Left ventricle myocardium superior (tissue), 1 donor: ENCODE data around the gene CCDC57. TPM values are rescaled to one million over a fixed set of nuclear protein-coding genes. Genes with fewer than 3 reads are reported as not detected.
"Not testable (repeated sequence)": the region's sequence is repeated elsewhere in the genome, so short reads cannot be mapped to it uniquely, and the experiment has no call there.

Experiments used
- ATAC-seq: fragments of 200-7000 bp; cut with Tn5 transposase; one replicate; pipeline ENCODE4 v1.9.1; 2020; ENCODE audit warnings: mild to moderate bottlenecking, moderate library complexity
- DNase-seq: peaks from one replicate; pipeline ENCODE4 v3.0.0-alpha.2; 2020
- intact Hi-C: fragments of 100-400 bp; cut with micrococcal nuclease; formaldehyde crosslinking; loops from one replicate; pipeline ENCODE4 v1.11.0; 2022
- total RNA-seq: library from RNA; stranded (reverse); fragmentation: NEBNext Ultra II Directional; extraction: Animal tissue kit (Norgen Biotek cat#: 25700); gene quantifications from one replicate; pipeline ENCODE4 v1.2.1, GENCODE V29; 2021
- donor health status: DM: no; HTN: yes; CAD: no; lungs with severe emphysema.

CCDC57 gene
- total RNA-seq, 1 donor from 2014 or later = 8.1 TPM

DNA sequence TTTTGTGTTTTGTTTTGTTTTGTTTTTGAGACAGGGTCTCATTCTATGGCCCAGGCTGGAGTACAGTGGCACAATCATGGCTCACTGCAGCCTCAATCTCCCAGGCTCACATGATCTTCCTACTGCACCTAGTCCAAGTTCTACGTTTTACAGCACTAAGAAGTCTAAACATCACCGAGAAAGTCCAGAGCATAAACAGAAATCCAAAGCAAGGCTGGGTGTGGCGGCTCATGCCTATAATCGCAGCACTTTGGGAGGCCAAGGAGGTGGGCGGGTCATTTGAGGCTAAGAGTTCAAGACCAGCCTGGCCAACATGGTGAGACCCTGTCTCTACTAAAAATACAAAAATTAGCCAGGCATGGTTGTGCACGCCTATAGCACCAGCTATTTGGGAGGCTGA lies 19.6 kb downstream of the CCDC57 start:
- ATAC-seq, intact Hi-C loops, DNase-seq: not testable (repeated sequence)

- no peak for DNase-seq
- ATAC-seq = no peak
- intact Hi-C loops = no loop called here
Observed at GRCh38 chr17:82188001-82188961, 24.4 kb downstream of the CCDC57 start.

DNA sequence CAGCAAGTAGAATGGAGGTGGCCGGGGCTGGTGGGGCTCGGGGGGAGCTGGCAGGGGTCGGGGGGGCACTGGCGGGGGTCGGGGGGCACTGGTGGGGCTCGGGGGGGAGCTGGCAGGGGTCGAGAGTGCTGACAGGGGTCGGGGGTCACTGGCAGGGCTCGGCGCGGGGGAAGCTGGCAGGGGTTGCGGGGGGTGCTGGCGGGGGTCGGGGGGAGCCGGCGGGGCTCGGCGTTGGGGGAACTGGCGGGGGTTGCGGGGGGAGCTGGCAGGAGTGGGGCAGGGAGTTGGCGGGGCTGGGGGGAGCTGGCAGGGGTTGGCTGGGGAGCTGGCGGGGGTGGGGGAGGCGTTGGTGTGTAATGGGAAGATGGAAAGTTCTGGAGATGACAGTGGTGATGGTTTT lies 25.1 kb downstream of the CCDC57 start:
- DNase-seq (no peak), ATAC-seq (no peak)
- intact Hi-C loops = no loop called here

DNA sequence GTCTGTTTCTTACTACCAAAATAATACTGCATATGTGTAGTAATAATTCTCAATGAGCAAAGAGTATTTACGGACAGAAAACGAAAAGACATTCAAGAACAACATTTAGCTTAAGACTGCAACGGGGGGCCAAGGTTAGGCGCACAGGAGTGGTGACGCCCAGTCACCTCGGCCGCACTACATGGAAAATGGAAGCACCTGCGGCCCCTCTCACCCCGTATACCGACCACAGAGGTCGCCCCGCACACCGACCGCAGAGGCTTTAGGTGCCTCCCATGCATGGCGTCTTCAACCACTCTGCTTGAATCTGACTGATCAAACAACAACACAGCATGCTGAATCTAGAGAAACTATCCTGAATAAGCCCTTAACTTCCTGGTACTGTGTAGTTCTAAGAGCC lies 26.4 kb downstream of the CCDC57 start:
- ATAC-seq = no peak
- no peak for DNase-seq
- intact Hi-C loops = no loop called here

DNA sequence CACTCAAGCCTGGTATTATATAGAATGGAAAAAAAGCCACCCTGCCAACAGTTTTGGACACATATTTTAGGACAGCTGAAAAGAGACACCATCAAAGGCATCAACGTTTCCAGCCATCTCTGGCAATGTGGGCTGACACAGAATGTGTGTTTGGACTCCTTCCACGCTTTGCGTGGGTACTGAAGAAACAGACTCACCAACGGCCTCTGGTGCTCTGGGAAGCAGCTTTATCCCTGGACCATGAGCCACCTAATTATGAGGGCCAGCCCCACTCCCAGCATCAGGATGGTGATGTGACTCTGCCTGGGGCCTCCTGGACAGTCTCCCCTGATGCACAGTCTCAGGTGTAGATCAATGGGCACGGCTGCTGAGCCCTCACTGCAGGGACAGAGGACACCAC lies 27.9 kb downstream of the CCDC57 start:
- DNase-seq = no peak
- intact Hi-C loops = no loop called here
- no peak for ATAC-seq

DNA sequence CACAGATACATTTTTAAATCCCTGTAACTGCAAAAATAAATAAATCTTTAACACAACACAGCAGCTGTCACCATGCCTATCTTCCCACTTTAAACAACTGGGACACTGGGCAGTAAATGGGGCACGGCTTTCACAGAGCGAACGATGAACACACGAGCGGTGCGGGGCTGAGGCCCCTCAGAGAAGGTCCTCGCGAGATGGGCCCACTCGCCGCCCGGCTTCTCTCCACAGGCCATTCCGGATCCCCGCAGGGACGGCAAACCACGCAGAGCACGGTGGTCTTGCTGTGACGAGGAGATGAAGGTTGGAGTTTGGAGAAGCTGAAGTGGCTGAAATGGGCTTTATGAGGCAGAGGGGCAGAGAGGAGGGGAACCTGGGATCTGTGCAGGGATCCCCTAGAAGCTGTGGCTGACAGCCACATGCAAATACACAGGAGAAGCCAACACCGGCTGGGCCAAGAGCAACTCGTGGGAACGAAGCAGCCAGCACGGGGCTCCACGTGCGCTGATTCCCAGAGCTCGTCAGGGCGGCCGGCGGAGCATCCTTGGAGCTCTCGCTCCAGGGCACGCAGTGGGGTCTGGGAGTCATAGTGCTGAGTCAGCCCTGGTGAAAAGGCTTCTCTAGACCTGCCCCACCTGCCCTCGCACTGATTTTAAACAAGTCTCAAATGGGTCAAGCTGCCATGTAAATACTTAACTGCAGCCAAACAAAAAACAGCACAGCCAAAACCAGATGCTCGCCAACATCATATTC lies 31.7 kb downstream of the CCDC57 start:
- intact Hi-C loops = no loop called here
- ATAC-seq = no peak
- DNase-seq = no peak

DNA sequence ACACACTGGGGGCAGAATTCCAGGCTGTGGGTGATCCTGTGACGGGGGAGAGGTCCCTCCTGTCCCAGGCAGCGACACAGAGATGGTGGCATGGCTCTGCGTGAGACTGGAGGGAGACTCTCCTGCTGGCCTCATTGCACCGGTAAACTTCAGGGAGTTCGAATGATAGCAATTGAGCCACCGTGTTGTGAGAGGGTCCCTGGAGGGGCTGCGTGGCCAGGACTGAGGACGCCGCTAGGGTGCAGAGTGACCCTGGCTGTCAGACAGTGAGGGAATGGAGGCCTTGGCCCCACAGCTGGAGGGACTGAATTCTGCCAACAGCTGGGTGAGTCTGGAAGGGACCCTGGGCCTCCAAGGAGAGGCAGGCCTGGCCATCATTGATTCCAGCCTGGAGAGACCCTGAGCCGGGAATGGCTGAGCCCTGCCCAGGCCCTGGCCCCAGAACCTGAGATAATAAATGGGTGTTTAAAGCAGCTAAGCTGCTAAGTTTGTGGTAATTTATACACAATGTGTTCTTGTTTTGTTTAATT lies 32.6 kb downstream of the CCDC57 start:
- ATAC-seq = no peak
- intact Hi-C loops = no loop called here
- DNase-seq = no peak

- DNase-seq = no peak
- intact Hi-C loops = no loop called here
- no peak for ATAC-seq
Observed at GRCh38 chr17:82179412-82179811, 33.2 kb downstream of the CCDC57 start.

DNA sequence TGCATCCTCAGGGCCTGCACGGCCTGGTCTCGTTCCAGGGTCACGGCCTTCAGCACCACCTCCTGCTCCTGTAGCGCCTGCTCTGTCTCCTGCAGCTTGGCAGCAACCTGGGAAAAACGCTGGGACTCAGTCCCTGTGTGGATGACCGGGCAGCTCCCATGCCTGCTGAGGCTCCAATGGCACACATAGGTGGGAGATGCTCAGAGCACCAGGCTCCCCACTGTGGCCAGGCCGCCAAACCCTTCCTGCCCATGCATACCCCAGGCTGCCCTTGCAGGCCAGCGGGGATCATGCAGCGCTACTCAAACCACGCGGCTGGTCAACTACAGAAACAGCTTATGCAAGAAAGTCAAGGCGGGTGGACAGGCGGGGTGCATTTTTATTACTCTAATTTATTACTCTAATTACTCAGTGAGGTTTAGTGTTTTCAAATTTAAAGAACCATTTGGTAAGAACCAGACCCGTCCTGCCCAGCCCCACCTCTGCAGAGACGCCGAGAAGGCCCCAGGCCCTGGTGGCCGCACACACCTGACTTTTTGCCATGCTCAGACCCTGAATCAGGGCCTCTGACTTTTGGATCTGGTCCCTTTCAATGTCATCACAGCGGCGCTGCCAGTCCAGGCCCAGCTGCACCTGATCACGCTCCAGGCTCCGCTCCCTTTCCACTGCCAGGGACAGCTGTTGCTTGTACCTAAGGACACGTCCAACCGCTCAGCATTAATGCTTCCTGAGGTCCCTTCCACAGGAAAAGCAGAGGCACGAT lies 34.0 kb downstream of the CCDC57 start:
- DNase-seq = no peak
- no peak for ATAC-seq

DNA sequence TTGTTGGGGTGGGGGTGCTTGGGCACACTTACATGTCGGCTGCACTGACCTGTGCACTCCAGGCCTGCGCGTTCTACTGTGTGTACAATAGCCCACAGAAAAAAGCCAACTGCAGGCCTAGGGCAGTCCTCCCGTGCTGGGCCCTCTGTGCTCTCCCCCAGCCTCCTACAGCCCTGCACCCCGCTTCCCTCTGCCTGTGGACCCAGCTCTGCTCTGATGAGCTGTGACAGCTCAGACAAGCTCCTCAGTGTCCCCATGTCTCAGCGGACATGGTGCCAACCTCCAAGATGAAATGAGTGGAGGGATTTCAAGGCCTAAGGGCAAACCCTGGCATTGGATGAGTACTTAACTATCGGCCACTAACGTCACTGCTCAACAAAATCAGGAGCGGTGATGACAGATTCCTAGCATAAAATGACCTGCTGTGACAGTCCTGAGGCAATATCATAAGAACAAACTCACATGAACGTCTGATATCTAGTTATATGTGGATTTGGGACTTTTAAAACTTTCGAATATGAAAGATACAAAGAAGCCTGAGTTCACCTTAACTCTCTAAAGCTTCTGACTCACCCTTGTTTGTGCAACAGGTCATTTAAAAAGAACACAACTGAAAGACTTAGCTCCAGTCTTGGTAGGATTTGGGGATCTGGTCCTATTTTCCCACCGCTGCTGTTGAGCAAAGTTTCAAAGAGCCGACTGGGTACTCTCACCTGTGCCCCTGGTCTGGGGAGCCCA lies 34.7 kb downstream of the CCDC57 start:
- intact Hi-C loops = no loop called here
- no peak for ATAC-seq
- DNase-seq = no peak

More for the DNA sequence above, 34.0 kb downstream of the CCDC57 start:
- intact Hi-C loops = no loop called here

- DNase-seq (no peak), ATAC-seq (no peak)
- intact Hi-C loops = no loop called here
Observed at GRCh38 chr17:82177276-82177675, 35.4 kb downstream of the CCDC57 start.

GRCh38 chr17:82175951-82176350 lies 36.7 kb downstream of the CCDC57 start:
- DNase-seq = no peak
- no peak for ATAC-seq
- intact Hi-C loops = no loop called here

DNA sequence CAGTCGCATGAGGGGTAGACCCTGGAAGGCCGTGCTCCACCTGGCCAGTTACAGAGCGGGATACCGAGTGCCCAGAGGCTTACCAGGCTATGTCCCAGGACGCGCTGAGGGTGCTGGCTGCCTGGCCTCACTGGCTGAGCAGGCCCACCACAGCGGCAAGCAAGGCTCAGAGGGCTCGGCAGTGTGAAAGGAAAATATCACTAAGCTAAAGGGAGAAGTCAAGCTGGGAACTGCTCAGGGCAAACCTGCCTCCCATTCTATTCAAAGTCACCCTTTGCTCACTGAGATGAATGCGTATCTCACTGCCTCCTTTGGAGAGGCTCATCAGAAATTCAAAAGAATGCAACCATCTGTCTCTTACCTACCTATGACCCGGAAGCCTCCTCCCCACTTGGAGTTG lies 37.4 kb downstream of the CCDC57 start:
- DNase-seq (no peak), ATAC-seq (no peak)
- intact Hi-C loops = no loop called here

DNA sequence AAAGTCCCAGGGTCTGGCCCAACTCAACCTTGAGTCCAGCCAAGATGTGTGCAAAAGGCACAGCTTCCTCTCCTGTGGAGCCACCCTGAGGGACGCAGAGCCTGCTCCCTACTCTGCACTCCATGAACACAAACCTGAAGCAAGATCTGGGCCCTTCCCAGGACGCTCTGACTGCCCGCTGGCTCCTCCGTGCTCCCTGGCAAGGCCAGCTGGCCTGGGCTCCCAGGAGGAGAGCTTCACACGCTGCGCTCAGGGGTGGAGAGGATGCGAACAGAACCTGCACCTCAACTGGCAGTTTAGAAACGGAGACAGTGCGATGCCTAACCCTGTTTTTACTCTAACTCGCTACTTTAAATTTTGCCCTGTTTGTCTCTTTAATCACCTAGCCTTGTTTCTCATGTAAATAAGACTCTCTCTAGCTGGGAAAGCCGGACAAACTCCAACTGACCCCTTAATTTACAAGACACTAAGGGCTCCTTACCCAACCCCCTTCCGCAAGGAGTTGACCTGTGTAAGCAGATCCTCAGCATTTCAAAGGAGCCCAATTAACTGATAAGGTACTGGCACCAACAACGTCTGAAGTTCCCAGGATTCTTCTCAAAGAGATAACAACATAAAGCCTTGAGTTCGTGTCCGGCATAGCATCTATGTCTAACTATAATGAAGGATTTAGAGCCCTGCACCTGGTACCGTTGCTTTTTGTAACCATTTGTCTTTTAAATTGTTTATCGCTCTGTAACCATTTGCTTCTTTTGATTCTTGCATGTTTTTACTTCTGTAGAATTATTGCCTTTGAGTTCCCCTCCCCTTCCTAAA lies 38.4 kb downstream of the CCDC57 start:
- DNase-seq, intact Hi-C loops, ATAC-seq: not testable (repeated sequence)

DNA sequence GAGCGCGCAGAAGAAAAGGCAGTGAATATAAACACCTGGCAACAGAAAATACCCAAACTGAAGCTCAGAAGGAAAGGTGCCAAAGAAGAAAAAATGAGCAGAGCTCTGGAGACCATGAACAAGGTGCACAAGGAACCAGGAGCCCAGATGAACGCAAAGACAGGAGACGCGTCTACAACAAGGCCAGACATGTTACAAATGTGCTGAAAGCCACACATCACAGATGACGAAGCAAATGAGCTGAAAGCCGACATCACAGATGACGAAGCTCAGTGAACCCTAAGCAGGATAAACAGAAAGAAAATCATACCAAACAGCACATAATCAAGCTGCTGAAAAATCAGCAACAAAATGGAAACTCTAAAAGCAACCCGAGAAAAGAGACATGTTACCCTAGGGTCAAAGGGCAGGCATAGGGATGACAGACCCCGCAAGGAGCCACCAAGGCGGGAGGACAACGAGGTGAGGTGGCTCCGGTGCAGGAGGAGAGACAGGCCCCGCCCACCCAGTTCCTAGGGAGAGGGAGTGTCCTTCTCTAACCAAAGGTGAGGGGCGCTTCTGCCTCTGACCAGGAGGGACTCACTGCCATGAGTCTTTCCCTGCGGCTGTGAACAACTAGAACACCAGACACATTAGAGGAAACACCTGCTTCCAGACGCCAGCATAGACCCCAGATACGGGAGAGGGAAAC lies 39.1 kb downstream of the CCDC57 start:
- DNase-seq (no peak), ATAC-seq (no peak)
- intact Hi-C loops = no loop called here

DNA sequence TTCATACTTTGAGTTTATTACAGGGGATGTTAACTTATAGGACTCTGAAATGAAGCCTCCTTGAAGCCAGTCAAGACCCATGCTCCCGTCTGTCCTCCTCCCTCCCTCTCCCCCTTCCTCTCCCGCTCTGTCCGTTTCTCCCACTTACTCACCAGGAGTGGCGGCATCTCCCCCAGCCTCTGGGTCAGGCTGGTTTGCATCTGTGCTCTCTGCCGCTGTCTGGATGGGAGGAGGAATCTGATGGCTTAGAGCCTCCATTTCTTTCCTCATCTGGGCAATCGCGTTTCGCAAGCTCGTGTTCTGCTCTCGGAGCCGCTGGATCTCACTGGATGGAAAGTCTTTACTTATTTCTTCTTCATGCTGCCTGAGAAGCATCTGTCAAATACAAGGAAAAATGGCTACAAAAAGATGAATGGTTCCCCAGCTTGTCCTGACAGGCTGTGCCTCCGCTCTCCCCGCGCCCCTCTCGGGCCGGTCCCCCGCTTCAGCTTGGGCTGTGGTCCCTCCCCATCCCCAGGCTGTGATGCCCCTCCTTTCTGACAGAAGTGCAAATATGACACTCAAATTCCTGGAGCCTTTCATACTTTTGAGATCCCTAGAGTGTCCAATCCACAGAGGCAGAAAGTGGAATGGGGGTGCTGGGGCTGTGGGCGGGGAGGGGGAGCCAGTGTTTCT lies 40.0 kb downstream of the CCDC57 start:
- no peak for DNase-seq
- intact Hi-C loops = no loop called here
- ATAC-seq = no peak
